ENCODE measurements around the gene CRHBP.
"Not testable (repeated sequence)": the region's sequence is repeated elsewhere in the genome, so short reads cannot be mapped to it uniquely, and the experiment has no call there.

The CRHBP gene

GRCh38 chr5:76952795-76953536, at the start of gene CRHBP:
Gene CRHBP, plus strand, starts transcription at chr5:76953045. Its CDS starts 90 bp downstream, at chr5:76953135.
- DNase-seq = no peak

GRCh38 chr5:76908166-76908565, 44.7 kb upstream of the CRHBP start:
- no peak for DNase-seq

- DNase-seq = not testable (repeated sequence)
Observed at GRCh38 chr5:76910344-76910933, 42.4 kb upstream of the CRHBP start.

- not testable (repeated sequence) for DNase-seq
Observed at GRCh38 chr5:76914671-76915070, 38.2 kb upstream of the CRHBP start.

GRCh38 chr5:76918539-76918938, 34.3 kb upstream of the CRHBP start:
- no peak for DNase-seq

- no peak for DNase-seq
Observed at GRCh38 chr5:76920491-76920890, 32.4 kb upstream of the CRHBP start.

- no peak for DNase-seq
Observed at GRCh38 chr5:76926329-76927105, 26.3 kb upstream of the CRHBP start.

GRCh38 chr5:76927961-76928360, 24.9 kb upstream of the CRHBP start:
- DNase-seq = no peak

- no peak for DNase-seq
Observed at GRCh38 chr5:76930083-76930482, 22.8 kb upstream of the CRHBP start.

GRCh38 chr5:76938177-76938576, 14.7 kb upstream of the CRHBP start:
- DNase-seq = no peak

GRCh38 chr5:76941000-76941399, 11.8 kb upstream of the CRHBP start:
- no peak for DNase-seq

GRCh38 chr5:76941442-76941841, 11.4 kb upstream of the CRHBP start:
- DNase-seq = no peak

- no peak for DNase-seq
Observed at GRCh38 chr5:76942581-76942980, 10.3 kb upstream of the CRHBP start.

- no peak for DNase-seq
Observed at GRCh38 chr5:76943006-76943405, 9.8 kb upstream of the CRHBP start.

GRCh38 chr5:76944638-76945037, 8.2 kb upstream of the CRHBP start:
- DNase-seq = no peak

- not testable (repeated sequence) for DNase-seq
Observed at GRCh38 chr5:76945238-76945637, 7.6 kb upstream of the CRHBP start.

GRCh38 chr5:76946090-76946489, 6.8 kb upstream of the CRHBP start:
- no peak for DNase-seq

- DNase-seq = no peak
Observed at GRCh38 chr5:76947082-76947503, 5.8 kb upstream of the CRHBP start.

GRCh38 chr5:76953551-76954382, 922 bp downstream of the CRHBP start:
- DNase-seq = no peak

GRCh38 chr5:76954383-76954763, 1.5 kb downstream of the CRHBP start:
- DNase-seq = no peak

GRCh38 chr5:76956033-76956432, 3.2 kb downstream of the CRHBP start:
- DNase-seq = no peak

- no peak for DNase-seq
Observed at GRCh38 chr5:76958991-76959767, 6.3 kb downstream of the CRHBP start.

Measured in stimulated activated CD4-positive, alpha-beta T cell treated with anti-CD3 and anti-CD28 coated beads, Interleukin-4, amount 100 ng/mL, for 24 hours (primary cell).